A204.1 (cell line): ENCODE measurements around the gene SPCS1.

Source experiments
- FAIRE-seq: peaks from 2 replicates; lab custom pipeline; 2012; peaks lifted over from hg19 to GRCh38; lab: Jason Lieb, UNC

The SPCS1 gene

DNA sequence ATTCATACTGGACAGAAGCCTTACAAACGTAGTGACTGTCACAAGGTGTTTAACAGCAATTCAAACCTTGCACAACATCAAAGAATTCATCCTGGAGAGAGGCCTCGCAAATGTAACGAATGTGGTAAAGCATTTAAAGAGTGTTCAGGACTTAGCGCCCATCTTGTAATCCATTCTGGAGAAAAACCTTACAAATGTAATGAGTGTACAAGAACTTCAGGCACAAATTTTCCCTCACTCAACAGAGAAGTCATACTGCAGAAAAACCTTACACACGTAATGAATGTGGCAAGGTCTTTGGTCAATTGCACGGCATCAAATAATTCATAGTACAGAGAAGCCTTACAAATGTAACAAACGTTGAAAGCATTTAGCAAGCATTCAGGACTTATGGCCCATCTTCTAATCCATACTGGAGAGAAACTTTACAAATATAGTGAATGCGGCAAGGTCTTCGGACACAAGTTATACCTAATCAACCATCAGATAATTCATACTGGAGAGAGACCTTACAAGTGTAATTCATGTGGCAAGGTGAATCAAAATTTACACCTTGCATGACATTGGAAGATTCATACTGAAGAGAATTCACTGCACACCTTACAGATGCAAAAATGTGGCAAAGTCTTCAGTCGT, 27.5 kb downstream of the SPCS1 start:
- no peak for FAIRE-seq

DNA sequence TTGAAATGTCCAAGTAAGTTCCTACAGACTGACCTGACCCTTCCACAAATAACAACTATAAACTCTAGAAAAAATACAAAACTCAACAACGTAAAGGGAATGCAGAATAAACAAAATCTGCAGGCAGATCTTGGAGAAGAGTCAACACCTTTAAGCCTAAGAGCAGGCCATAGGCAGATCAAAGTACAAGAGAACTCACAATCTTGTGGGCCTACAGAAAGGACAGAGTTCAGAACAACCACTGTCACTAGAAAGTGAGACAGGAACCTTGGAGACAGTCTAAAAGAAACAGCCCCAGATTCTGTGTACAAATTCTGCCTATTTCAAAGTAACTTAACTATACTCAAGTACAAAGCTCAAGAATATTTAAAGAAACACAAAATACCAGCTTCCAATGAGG, 33.8 kb downstream of the SPCS1 start:
- FAIRE-seq = no peak

DNA sequence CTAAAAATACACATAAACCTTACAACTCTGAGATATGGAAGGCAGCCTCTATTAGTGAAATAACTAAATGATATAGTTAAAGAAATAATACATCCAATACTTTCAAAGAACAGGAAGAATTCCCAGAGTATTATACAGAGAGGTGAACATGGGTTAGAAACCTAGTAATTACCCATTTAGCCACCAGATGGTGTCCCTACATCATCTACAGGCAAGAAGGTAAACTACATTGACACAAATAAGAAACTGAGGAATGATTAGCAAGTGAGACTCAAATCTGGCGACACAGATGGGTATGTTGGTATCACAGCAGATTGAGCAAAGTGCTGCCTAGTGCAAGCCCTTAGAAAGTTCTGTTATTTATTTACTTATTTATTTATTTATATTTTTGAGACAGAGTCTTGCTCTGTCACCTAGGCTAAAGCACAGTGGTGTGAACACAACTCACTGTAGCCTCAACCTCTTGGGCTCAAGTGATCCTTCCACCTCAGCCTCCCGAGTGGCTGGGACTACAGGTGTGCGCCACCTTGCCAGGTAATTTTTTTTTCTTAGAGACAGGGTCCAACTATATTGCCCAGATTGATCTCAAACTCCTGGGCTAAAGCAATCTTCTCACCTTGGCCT, 36.6 kb downstream of the SPCS1 start:
- peak; percentile 84 for FAIRE-seq

DNA sequence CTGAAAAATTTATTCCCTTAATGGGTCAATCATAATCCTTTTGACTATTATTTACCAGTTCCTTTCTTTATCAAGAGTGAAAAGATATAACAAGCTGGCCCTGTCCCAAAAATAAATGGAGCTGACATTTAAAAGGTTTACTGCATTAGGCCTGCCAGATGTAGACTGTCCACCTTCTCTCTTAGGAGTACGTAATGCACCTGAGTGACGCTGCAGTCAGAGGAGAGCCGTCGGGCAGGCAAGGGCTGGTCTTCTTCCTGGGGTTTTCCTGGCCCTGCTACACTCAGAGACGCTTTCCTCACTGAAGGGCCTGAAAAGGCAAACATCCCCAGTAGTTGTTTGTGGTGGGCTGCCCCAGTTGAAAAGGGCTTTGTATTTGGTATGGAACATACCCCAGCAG, 37.2 kb downstream of the SPCS1 start:
- FAIRE-seq = no peak

DNA sequence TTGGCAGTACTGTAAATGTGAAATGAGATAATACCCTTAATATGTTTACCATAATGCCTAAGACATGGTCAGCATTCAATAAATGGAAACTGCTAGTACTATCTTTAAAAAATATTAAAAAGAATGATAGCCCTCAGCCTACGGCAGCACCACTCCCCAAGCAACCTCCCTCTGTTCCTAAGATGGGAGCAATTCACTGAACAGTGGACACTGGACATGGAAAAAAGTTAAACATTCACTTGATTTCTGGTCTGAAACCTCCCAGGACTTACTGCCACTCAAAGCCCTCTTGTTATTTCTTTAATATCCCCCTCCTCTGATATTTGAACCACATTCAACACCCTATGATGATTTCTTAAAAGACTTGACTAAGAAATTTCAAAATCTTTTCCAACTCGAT, 37.8 kb downstream of the SPCS1 start:
- FAIRE-seq = no peak

DNA sequence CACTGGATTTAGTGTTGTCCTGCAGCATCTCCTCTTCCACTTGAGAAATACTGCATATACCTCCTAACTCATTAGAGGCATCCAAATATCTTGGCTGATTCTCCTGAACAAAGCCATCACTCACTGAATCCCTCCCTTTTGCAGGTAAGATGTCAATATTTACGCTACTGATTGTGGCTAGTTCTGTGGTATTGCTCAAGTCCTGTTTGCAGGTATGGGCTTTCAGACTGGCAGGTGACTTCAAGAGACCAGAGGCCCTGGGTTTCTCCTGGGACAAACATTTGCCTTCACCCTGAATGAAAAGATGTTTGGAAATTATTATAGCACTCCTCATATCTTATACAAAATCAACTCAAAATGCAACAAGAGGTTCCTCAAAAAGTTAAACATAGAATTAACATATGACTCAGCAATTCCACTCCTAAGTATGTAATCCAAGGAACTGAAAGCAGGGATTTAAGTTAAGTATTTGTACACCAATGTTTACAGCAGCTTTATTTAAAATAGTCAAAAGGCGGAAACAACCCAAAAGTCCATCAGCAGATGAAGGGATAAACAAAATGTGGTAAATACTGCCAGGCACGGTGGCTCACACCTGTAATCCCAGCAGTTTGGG, 46.2 kb downstream of the SPCS1 start:
- no peak for FAIRE-seq

DNA sequence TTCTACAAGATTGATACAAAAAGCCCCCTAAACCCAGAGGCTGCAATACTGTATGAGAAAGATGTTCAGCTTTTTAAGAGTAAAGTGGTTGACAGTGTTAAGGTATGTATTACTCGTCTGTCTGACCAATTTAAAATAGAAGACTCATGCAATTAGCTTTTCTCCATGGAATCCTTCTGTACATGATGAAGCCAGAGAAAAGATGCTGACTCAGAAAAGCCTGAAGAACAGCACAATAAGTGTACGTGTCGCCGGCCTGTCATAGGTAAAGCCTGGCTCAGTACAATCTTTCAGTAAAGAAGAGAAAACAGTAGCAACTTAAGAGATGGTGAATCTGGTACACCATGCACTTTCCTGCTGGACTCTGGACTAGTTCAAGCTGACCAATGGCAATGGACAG, 48.5 kb downstream of the SPCS1 start:
- FAIRE-seq = no peak

DNA sequence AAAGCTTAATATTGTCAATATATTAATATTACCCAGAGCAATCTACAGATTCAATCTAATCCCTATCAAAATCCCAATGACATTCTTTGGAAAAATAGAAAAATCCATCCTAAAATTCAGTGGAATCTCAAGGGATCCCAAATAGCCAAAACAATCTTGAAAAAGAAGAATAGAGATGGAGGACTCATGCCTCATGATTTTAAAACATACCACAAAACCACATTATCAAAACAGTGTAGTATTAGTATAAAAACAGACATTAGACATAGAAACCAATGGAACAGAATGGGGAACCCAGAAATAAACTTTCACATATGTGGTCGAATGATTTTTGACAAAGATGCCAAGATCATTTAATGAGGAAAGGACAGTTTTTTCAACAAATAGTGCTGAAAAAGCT, 50.2 kb downstream of the SPCS1 start:
- no peak for FAIRE-seq
